Measurements from ENCODE around the gene PTPA. TPM values are rescaled to one million over a fixed set of nuclear protein-coding genes. Genes with fewer than 3 reads are reported as not detected.
"Not testable (repeated sequence)": the region's sequence is repeated elsewhere in the genome, so short reads cannot be mapped to it uniquely, and the experiment has no call there.

The PTPA gene
- total RNA-seq, 3 donors from 2014 or later = 34.2 to 83.4 (median 71.1) TPM

DNA sequence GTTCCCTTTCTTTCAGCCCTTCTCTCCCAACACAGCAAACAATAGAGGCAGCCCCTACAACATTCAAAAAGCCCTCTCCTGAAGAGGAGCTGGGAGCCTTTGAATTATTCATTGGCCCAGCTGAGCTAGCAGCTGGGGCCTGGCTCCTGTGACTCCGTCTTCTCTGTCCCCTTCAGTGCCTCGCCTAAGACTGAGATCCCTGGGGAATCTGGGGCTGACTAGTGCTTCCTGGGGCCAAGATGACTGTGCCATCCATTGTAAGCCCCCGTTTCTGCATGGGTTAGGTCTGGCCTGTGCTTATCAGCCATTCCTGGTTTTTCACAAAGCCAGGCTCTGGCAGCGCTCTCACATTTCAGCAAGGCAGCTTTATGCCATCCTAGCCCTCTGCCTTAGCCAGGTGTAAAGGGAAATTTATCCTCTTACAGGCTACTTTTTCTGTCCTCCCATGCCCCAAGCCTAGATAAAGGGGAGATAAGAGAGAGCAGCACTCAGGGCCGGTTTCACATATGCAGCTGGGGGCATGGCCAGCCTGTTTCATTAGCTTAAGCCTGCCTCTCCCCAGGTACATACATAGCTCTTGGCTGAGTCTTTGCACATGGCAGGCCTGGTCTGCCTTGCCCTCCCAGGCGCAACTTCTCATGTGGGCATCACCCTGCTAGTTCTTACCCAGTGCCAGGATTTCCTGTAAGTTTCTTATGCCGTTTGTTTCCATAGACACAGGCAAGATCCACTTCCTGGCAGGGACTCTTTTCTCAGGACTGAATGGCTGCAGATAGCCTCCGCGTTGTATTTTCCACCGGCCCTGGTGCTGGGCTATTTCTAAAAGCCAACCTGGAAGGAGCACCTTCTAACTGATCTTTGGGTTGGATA, 15.8 kb downstream of the PTPA start:
- no peaks in the 10 kb centered on the region for H3K36me3 ChIP-seq
- intact Hi-C loops (cut with DNase I; ENCODE audit: low total_unique reads) = no loop called here
- no peaks in the 10 kb centered on the region for H3K4me1 ChIP-seq
- TF ChIP-seq, protein P1, sequence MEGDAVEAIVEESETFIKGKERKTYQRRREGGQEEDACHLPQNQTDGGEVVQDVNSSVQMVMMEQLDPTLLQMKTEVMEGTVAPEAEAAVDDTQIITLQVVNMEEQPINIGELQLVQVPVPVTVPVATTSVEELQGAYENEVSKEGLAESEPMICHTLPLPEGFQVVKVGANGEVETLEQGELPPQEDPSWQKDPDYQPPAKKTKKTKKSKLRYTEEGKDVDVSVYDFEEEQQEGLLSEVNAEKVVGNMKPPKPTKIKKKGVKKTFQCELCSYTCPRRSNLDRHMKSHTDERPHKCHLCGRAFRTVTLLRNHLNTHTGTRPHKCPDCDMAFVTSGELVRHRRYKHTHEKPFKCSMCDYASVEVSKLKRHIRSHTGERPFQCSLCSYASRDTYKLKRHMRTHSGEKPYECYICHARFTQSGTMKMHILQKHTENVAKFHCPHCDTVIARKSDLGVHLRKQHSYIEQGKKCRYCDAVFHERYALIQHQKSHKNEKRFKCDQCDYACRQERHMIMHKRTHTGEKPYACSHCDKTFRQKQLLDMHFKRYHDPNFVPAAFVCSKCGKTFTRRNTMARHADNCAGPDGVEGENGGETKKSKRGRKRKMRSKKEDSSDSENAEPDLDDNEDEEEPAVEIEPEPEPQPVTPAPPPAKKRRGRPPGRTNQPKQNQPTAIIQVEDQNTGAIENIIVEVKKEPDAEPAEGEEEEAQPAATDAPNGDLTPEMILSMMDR (IDR thresholded peaks at IDR 0.05) = no peak
- TF ChIP-seq POLR2AphosphoS5 (IDR thresholded peaks at IDR 0.05) = no peak
- no peak for TF ChIP-seq POLR2A (IDR thresholded peaks at IDR 0.05)
- no peak overlapping the region for H3K4me3 ChIP-seq
- no peaks in the 10 kb centered on the region for H3K27me3 ChIP-seq
- H3K9me3 ChIP-seq = no peaks in the 10 kb centered on the region
- H3K27ac ChIP-seq = peak overlapping the region in 1 of 2 donors; percentile 4
- DNase-seq (ENCODE audit: low spot score in 2 of 2) = no peak

- H3K36me3 ChIP-seq = no peaks in the 10 kb centered on the region
- DNase-seq (ENCODE audit: low spot score in 2 of 2) = no peak
- intact Hi-C loops (cut with DNase I; ENCODE audit: low total_unique reads) = no loop called here
Measured at GRCh38 chr9:129128689-129129088, 17.5 kb downstream of the PTPA start.

DNA sequence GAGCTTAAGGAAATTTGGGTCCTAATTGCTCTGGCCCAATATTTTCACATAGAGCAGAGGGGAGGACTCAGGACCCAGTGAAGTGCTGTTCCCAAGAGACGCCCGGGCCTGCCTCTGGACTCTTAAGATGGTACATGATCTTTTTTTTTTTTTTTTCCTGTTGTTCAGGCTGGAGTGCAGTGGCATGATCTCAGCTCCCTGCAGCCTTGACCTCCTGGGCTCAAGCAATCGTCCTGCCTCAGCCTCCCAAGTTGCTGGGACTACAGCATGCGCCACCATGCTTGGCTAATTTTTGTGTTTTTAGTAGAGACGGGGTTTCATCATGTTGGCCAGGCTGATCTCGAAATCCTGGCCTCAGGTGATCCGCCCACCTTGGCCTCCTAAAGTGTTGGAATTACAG, 19.1 kb downstream of the PTPA start:
- DNase-seq (ENCODE audit: low spot score in 2 of 2); intact Hi-C loops (cut with DNase I; ENCODE audit: low total_unique reads); H3K4me3 ChIP-seq; H3K36me3 ChIP-seq; H3K4me1 ChIP-seq; H3K27me3 ChIP-seq; H3K27ac ChIP-seq; H3K9me3 ChIP-seq: not testable (repeated sequence)

More at GRCh38 chr9:129128689-129129088, 17.5 kb downstream of the PTPA start:
- H3K9me3 ChIP-seq = no peaks in the 10 kb centered on the region
- no peak overlapping the region for H3K4me3 ChIP-seq
- TF ChIP-seq POLR2AphosphoS5 (IDR thresholded peaks at IDR 0.05) (no peak), POLR2A (IDR thresholded peaks at IDR 0.05) (no peak)
- TF ChIP-seq, protein P1 (IDR thresholded peaks at IDR 0.05) = no peak
- H3K27me3 ChIP-seq = no peaks in the 10 kb centered on the region
- H3K27ac ChIP-seq = no peak overlapping the region
- H3K4me1 ChIP-seq = no peaks in the 10 kb centered on the region

DNA sequence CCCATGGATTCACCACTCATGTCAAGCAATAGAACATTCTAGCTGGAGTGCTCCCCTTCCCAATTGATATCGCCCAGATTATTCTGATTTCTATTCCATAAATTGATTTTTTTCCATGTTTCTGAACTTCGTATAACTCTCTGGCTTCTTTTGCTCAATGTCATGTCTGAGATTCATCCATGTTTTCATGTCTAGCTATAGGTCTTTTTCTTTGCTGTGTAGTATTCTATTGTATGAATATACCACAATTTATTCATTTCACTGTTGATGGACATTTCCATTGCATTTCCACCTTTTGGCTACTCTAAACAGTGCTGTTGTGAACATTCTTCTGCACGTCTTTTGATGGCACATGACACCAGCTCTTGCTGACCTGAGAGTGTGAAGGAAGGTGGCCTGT, 19.6 kb downstream of the PTPA start:
- no peaks in the 10 kb centered on the region for H3K27me3 ChIP-seq
- no peaks in the 10 kb centered on the region for H3K9me3 ChIP-seq
- no peak for DNase-seq (ENCODE audit: low spot score in 2 of 2)
- intact Hi-C loops (cut with DNase I; ENCODE audit: low total_unique reads) = no loop called here
- H3K36me3 ChIP-seq = no peaks in the 10 kb centered on the region
- TF ChIP-seq POLR2AphosphoS5 (IDR thresholded peaks at IDR 0.05) = no peak
- TF ChIP-seq POLR2A (IDR thresholded peaks at IDR 0.05) = no peak
- no peak overlapping the region for H3K4me3 ChIP-seq
- no peaks in the 10 kb centered on the region for H3K4me1 ChIP-seq
- no peak overlapping the region for H3K27ac ChIP-seq

DNA sequence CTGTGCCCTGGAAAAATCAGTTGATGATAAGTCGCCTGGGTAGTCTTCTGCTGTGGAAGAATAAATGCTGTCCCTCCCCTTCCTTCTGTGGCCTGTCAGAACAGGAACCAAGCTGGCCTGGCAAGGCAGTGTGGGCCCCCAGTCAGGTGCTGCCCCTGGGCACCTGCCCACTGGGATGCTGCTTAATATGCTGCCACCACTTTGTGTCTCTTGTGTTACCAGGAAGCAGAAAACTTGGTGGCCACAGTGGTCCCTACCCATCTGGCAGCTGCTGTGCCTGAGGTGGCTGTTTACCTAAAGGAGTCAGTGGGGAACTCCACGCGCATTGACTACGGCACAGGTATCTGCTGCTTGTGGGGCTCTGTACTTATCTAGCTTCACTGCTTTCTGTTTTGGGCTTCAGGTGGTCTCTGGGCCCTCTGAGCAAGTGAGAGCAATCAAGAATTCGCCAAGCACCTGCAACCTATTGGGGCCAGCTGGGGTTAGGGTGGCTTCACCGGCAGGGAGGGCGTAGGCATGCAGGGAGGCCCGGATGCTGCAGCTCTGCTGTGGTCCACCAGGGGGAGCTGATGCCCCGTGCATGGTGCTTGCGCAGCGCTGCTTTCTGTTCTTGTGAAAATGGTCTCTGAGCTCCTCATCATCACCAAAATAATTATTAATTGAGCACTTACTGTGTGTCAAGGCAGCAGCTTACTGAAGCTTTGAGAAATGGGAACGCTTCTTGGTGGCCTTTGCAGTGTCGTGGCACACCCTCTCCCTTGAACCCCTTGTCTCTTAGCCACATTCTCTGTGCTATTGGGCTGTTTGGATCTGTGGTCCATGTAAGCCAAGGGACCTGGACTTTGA, 20.3 kb downstream of the PTPA start:
- intact Hi-C loops (cut with DNase I; ENCODE audit: low total_unique reads) = no loop called here
- DNase-seq (ENCODE audit: low spot score in 2 of 2) = peak; percentile 59 to 78
- no peaks in the 10 kb centered on the region for H3K36me3 ChIP-seq
- TF ChIP-seq, protein P1 (IDR thresholded peaks at IDR 0.05) = peak; percentile 94 to 98 (median 97)
- no peak for TF ChIP-seq POLR2A (IDR thresholded peaks at IDR 0.05)
- no peak overlapping the region for H3K4me3 ChIP-seq
- H3K9me3 ChIP-seq = no peaks in the 10 kb centered on the region
- H3K27ac ChIP-seq = no peak overlapping the region
- H3K4me1 ChIP-seq = no peaks in the 10 kb centered on the region
- no peaks in the 10 kb centered on the region for H3K27me3 ChIP-seq

DNA sequence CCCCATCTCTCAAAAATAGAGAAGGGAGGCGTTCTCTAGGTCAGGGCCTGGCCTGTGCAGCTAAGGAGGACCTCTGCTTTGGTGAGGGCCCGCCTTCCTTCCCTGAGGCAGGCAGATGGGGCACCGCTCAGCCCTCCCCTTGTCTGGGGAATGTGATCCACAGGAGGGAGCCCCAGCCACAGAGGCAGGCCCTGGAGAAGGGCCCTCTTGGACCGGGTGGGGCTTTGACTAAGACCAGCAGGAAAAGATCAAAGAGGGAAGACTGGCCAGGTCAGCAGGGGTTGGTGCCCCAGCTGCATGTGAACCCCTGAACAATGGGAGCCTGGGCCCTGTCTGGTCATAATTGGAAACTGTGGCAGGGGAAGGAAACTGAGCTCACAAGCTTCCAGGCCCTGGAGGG, 21.9 kb downstream of the PTPA start:
- Histone ChIP-seq H3K27ac (no peak overlapping the region), H3K4me1 (no peaks in the 10 kb centered on the region), H3K4me3 (no peak overlapping the region), H3K27me3 (no peaks in the 10 kb centered on the region), H3K9me3 (no peaks in the 10 kb centered on the region), H3K36me3 (no peaks in the 10 kb centered on the region)
- TF ChIP-seq, protein P1 (IDR thresholded peaks at IDR 0.05) = no peak
- TF ChIP-seq POLR2A (IDR thresholded peaks at IDR 0.05) = no peak
- no peak for TF ChIP-seq POLR2AphosphoS5 (IDR thresholded peaks at IDR 0.05)
- intact Hi-C loops (cut with DNase I; ENCODE audit: low total_unique reads) = no loop called here
- DNase-seq (ENCODE audit: low spot score in 2 of 2) = no peak

Measured in breast epithelium (tissue), 4 donors.